KMS-11 (cell line): Measurements from ENCODE around the gene NAPB.

Experiments used
- H2AFZ ChIP-seq: fragments of 200-600 bp; sonication (generic); 2 replicates; pipeline ENCODE4 v1.6.1; 2016; ENCODE audit warnings: antibody characterized with exemption, mixed run types, low read depth
- H3K27ac ChIP-seq: fragments of 200-600 bp; sonication (generic); 2 replicates; pipeline ENCODE4 v1.6.1; 2016; ENCODE audit warnings: mild to moderate bottlenecking, mixed run types
- H3K27me3 ChIP-seq: fragments of 200-600 bp; sonication (generic); 2 replicates; pipeline ENCODE4 v1.6.1; 2017; ENCODE audit warnings: mild to moderate bottlenecking, low read depth, mixed run types, moderate library complexity; ENCODE audit not compliant: insufficient read depth
- H3K36me3 ChIP-seq: fragments of 200-600 bp; sonication (generic); 2 replicates; pipeline ENCODE4 v1.6.1; 2017; ENCODE audit warnings: mild to moderate bottlenecking, mixed run types; ENCODE audit not compliant: insufficient read depth
- H3K4me1 ChIP-seq: fragments of 200-600 bp; sonication (generic); 2 replicates; pipeline ENCODE4 v1.6.1; 2016; ENCODE audit warnings: mild to moderate bottlenecking, low read depth, mixed run types; ENCODE audit not compliant: poor library complexity, severe bottlenecking
- H3K4me2 ChIP-seq: fragments of 200-600 bp; sonication (generic); 2 replicates; pipeline ENCODE4 v1.7.0; 2016; ENCODE audit warnings: mild to moderate bottlenecking, mixed run types
- H3K4me3 ChIP-seq: fragments of 200-600 bp; sonication (generic); IDR thresholded peaks from 2 replicates; pipeline ENCODE4 v1.6.1; 2017; ENCODE audit warnings: low read depth, low read length, mixed read lengths; ENCODE audit not compliant: insufficient read depth
- H3K79me2 ChIP-seq: fragments of 200-600 bp; sonication (generic); 2 replicates; pipeline ENCODE4 v1.6.1; 2016; ENCODE audit warnings: low read depth, mixed run types; ENCODE audit not compliant: insufficient read depth
- H3K9ac ChIP-seq: fragments of 200-600 bp; sonication (generic); 2 replicates; pipeline ENCODE4 v1.6.1; 2016; ENCODE audit warnings: mild to moderate bottlenecking, mixed run types
- H4K20me1 ChIP-seq: fragments of 200-600 bp; sonication (generic); 2 replicates; pipeline ENCODE4 v1.6.1; 2016; ENCODE audit warnings: mild to moderate bottlenecking, mixed run types; ENCODE audit not compliant: insufficient read depth
- TF ChIP-seq, protein P1 (sequence below): fragments of 200-600 bp; sonication (generic); conservative IDR thresholded peaks from 2 replicates; pipeline ENCODE4 v1.6.1; 2017; ENCODE audit warnings: low read depth, mild to moderate bottlenecking, antibody characterized with exemption, low read length, moderate library complexity, mixed read lengths

NAPB gene

DNA sequence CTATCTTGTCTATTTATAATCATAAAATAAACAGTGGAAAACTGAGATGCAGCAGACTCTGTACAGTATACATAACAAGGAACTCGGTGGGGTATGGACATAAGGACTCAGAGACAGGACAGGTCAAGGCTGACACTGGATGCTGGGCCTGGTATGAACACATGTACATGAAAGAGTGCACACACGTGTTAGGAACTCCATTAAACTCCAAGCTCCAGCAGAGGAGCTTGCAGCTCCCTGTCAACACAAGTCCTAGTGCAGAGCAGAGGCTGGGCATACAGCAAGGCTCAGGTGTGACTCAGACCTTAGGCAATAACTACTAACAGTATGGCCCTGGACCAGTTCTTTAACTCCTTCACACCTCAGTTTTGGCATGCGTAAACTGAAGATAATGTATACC, 17.1 kb downstream of the NAPB start:
- H3K4me3 ChIP-seq: no peak overlapping the region
- no peaks in the 10 kb centered on the region for H3K27me3 ChIP-seq
- no peaks in the 10 kb centered on the region for H3K4me1 ChIP-seq
- H3K36me3 ChIP-seq: no peaks in the 10 kb centered on the region
- H2AFZ ChIP-seq: no peak overlapping the region
- no peak overlapping the region for H3K9ac ChIP-seq
- H3K79me2 ChIP-seq: peaks cover 23% of the 10 kb centered on the region; the same call in 1 of the 2 replicates
- no peak overlapping the region for H3K27ac ChIP-seq
- H3K4me2 ChIP-seq: no peak overlapping the region
- H4K20me1 ChIP-seq: no peaks in the 10 kb centered on the region
- TF ChIP-seq, protein P1, sequence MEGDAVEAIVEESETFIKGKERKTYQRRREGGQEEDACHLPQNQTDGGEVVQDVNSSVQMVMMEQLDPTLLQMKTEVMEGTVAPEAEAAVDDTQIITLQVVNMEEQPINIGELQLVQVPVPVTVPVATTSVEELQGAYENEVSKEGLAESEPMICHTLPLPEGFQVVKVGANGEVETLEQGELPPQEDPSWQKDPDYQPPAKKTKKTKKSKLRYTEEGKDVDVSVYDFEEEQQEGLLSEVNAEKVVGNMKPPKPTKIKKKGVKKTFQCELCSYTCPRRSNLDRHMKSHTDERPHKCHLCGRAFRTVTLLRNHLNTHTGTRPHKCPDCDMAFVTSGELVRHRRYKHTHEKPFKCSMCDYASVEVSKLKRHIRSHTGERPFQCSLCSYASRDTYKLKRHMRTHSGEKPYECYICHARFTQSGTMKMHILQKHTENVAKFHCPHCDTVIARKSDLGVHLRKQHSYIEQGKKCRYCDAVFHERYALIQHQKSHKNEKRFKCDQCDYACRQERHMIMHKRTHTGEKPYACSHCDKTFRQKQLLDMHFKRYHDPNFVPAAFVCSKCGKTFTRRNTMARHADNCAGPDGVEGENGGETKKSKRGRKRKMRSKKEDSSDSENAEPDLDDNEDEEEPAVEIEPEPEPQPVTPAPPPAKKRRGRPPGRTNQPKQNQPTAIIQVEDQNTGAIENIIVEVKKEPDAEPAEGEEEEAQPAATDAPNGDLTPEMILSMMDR: no peak

DNA sequence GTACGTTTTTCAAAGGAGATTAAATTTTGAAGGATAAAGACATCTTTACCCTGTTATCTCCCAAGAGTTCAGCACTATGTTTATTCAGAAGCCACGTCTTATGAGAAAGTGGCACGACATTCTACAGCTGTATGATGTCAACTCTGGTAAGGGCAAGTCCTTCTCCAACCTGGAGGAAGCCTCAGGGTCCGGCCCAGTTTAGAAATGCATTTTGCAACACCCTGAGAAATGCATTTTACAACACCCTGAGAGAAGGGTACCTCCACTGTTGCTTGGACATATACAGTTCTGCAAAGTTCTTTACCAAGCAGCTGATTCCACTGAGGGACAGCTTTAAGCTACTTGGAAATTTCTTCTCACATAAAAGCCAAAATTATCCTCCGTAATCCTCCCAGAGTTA, 17.5 kb downstream of the NAPB start:
- H3K4me2 ChIP-seq: no peak overlapping the region
- H3K4me1 ChIP-seq: no peaks in the 10 kb centered on the region
- H3K27ac ChIP-seq: no peak overlapping the region
- TF ChIP-seq, protein P1: no peak
- H3K4me3 ChIP-seq: no peak overlapping the region
- H2AFZ ChIP-seq: no peak overlapping the region
- no peaks in the 10 kb centered on the region for H3K27me3 ChIP-seq
- H4K20me1 ChIP-seq: no peaks in the 10 kb centered on the region
- H3K9ac ChIP-seq: no peak overlapping the region
- H3K79me2 ChIP-seq: peaks cover 18% of the 10 kb centered on the region; the same call in 1 of the 2 replicates
- no peaks in the 10 kb centered on the region for H3K36me3 ChIP-seq

DNA sequence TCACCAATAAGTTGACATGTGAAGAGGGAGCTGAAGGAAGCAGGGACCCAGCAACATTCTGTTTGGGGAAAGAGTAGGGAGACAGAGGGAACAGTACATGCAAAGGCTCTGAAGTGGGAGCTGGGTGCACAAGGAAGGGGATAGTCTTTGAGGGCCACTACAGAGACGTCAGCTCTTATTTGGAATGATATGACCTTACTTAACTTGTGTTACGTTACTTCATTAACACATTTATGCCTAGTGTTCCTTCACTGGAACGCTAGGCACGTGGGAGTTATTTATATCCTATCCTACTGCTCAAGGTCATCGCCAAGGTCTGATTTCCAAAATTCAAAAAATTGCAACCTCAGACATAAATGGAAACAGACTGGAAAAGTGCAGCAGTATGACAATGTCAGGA, 20.2 kb downstream of the NAPB start:
- Histone ChIP-seq H3K27ac (no peak overlapping the region), H3K4me1 (no peaks in the 10 kb centered on the region), H3K9ac (no peak overlapping the region), H3K27me3 (no peaks in the 10 kb centered on the region), H3K36me3 (no peaks in the 10 kb centered on the region), H2AFZ (no peak overlapping the region), H3K79me2 (no peaks in the 10 kb centered on the region), H3K4me2 (no peak overlapping the region), H3K4me3 (no peak overlapping the region), H4K20me1 (no peaks in the 10 kb centered on the region)
- TF ChIP-seq, protein P1: no peak

DNA sequence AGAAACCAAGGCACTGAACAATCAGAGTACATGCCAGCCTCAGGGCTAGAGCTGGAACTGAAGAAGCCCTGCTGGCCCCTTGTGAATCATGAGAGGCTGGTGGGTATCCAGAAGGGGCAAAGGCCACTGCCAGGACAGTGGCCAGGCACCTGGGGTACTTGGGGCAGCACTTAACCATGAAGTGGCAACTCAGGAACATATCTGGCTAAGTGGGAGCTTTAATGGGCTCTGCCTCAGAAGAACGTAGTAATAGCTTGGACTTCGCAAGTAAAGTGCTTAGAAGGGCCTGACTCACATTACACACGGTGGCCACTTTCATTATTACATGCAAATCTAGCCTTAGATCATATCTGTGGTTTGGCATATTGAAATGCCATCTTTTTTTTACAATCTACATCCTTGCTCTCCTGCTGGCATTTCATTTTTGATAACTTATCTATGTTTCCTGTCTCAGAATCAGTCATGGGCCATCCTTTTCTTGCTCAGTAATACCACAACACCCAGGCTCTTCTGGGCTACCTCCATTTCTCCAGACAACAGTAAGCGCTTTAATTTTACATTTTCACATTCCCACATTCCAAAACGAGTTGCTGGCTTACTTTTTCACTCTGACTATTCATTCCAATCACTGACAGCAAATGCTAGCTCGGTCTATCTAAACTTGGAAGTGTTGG, 21.6 kb downstream of the NAPB start:
- Histone ChIP-seq H3K36me3 (no peaks in the 10 kb centered on the region), H3K27me3 (no peaks in the 10 kb centered on the region), H3K79me2 (no peaks in the 10 kb centered on the region), H3K4me2 (no peak overlapping the region), H3K9ac (no peak overlapping the region), H4K20me1 (no peaks in the 10 kb centered on the region), H2AFZ (no peak overlapping the region), H3K4me3 (no peak overlapping the region), H3K4me1 (no peaks in the 10 kb centered on the region), H3K27ac (no peak overlapping the region)
- TF ChIP-seq, protein P1: no peak
